ENCODE results near the gene PRDM2.
A peak's percentile ranks its signal among the peaks of the same experiment; 100 is the strongest.

Gene PRDM2

DNA sequence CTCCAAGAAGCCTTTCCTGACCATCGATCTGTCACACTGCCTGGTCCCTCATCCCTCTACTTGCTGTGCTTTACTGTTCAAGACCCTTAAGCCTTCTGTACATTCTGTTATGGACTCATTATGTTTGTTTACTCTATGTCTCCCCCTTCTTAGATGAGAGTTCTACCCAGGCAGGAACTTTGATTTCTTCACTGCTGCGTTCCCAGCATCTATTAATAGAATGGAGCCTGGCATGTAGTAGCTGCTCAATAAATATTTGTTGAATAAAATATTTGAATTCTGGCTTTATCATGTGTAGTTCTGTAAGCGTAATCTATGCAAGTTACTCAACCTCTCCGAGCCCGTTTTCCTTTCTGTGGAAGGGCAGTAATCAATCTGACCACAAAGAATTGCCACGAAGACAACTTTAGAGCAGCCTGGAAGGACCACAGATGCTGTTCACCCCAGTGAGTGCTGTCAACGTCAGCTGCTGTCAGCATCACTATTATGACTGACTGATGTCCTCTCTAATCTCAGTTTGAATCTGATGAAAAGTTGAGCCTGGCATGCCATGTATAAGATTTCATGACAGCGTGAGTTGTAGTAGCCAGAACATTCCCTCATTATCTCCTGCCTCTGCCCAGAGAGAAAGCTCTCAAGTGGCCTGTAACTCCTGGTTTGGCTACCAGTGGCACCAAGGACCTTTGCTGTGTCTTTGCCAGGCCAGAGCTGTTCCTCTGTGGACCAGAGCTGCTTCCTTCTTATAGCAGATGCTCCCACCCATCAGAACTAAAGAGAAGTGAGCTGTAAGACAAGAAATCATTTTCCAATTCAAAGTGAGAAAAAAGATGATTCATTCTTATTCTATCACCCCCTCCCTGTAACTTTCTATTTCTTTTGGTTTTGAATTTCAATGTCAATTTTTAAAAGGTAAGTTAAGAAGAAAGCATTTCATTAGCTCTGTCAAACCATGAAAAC is 94.5 kb downstream of the PRDM2 start:
- DNase-seq: no peak

DNA sequence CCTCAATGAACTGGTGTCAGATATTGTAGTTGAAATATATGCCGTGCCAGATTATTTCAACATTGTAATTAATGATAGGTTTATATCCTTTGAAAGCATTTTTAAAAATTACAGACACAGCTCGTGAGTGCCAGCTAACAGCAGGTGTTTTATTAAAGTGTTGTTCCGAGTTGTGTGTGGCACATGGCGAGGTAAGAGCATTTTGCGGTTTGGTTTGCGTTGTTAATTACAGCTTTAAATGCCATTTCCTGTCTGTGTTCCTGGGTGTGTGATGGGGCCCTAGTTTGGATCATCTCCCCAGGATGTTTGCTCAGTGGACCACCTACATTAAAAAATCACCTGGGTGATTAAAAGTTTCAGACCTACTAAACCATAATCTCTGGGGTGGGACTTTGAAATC is 97.4 kb downstream of the PRDM2 start:
- DNase-seq: no peak

DNA sequence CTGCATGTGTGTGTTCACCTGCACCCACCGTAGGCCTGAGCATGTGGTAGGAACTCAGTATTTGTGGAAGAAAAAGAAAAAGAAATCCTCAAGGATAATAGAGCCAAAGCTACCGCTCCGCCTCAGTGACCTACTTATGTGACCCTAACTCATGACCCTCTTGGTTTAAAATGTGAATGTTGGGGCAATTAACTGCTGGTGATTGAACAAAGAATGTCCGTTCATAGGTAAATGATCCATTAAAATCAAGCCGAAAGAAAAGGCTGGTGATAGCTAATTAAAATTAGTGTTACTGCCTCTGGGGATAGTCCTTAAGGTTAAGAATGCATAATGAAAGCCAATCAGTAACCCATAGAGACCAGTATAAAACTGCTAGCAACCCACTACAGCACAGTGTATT is 98.1 kb downstream of the PRDM2 start:
- DNase-seq: no peak

DNA sequence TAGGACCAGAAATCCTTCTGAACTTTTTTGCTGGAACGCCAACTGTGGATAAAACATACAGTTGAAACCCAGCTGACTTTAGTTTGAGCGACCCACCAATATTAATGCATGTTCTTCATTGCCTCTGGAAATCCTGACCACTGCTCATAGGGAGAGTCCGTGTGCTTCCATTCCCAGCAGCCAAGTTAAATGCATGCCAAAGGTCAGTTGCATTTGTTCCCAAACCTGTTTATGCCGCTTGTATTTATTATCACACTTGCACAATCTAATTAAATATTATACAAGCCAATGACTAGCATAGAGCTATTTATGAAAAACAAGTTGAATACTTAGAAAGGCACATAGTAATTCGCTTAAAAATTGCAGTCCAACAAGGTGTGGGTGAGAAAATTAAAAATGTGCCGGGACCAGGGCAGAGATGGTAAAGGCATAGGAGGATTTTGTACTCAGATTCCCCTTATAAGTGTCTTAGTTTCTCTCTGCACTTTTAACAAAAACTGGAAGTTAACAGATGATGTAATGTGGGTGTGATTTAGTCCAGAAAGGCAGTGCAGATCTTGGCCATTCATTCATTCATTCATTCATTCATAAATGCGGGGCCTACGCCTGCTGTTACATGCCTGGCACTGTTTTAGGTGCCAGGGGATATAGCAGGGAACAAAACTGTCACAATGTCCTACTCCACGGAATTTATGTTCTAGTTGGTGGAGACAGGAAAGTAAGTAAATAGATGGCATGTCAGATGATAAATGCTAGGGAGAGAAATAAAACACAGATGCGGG is 99.7 kb downstream of the PRDM2 start:
- DNase-seq: no peak

DNA sequence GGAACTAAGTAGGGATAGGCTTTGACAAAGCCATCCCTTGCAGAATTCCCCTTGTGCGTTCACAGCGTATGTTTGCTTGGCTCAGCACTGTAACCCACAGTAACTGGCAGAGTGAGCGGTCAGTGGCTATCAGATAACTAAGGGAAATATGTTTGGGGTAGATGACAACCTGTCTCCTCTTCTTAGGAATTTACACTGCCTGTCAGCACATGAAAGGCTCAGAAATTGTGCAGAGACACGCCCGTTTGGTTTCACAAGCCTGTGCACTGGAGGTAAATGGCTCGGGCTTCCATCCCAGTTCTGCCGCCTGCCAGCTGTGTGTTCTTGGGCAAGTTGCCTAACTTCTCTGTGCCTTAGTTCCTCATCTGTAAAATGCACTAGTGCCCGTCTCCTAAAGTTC is 101.2 kb downstream of the PRDM2 start:
- DNase-seq: no peak

DNA sequence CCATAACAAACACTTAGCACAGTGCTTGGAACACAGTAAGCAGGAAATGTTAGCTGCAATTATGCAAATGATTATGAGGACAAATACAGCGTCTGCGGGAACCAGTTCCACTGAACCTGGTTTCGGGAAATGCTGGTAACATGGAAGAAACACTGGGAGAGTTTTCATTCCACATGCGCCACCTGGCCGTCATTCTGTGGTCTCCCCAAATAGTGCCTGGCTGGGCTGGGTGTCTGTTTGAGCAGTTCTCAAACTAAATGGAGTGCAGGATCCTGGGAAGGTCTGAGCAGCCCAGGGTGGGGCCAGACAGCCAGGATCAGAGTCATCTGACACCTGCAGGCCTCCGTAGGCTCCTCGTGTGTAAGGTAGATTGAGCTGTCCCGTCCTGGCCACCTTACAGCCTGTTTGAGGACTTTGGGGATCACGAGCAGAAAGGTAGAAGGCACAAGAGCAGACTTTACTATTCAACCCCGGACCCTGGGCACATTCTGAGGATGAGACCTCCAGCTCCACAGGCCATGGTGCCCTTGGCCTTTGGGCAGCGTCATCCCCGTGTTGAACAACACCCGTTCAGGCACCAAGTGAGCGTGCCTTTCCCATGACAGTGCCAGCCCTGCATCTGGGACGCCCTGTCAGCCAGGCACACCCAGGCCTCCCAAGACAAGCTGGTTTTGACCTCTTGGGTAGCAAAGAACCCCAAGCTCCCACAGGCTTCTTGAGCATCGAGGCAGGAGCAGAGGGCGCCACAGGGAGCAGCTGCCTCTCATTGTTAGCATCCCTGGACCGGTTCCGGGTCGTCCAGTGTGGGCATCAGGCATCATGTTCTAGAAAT is 101.9 kb downstream of the PRDM2 start:
- no peak for DNase-seq

DNA sequence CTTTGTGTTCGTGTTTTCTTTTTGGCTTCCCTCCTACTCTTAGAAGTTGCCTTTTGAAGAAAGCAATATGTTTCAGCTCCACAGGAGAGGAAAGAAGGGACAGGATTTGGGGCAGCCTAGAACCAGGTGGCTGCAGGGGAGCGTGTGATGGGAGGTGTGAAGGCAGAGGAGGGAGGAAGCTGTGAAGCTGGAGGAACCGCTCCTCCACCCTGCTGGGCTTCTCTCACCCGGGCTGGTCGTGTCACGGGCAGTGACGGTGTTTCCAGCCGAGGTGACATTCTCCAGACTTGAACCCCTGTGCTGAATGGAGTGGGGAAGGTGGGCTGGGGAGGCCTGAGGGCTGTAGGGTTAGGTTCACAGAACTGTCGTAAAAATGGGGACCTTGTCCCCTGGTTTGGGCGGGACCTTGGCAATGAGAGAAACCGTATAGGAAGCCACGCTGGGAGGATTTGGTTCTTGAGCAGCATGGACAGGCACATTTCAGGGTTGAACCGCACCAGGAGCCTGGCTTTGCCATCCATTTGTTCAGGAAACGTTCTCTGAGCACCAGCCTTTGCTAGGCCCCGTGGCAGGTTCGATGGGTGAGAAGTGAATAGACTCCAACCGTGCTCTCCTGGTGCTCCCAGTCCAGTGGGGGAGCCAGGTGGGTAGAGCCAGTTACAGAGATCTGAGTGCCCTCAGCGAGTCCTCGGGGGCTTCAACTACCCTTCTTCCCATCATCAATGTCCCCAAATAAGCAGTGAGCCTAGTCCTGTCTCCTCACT is 103.0 kb downstream of the PRDM2 start:
- no peak for DNase-seq

DNA sequence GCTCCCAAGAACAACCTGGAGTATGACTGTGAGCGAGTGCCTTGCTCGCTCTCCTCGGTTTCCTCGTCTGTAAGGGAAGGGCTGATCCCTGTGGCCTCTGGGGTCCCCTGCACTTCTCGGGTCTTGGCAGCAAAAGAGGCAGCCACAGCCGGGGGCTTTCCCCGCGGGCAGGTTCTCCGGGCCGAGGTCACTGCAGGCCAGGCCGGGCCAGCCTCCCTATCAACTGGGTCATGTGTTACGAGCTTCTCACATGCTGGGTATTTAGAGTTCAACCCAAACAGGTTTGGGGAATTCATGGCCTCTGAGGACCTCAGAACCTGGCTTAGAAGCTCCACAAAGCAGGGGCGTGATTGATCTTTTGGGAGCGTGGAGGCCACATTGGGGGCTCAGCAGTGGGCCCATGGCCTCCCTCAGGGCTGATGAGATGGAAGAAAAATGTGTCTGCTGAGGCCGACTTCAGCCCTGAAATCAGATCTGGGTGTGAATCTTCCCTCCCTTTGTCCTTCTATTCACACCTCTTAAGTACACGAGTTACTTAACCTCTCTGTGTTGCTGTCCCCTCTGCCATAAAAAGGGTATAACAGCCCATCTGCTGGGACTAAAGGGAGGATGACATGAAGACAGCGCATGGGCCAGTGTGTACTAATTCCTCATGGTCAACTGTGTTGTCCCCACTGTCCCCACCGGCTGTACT is 103.7 kb downstream of the PRDM2 start:
- DNase-seq: no peak

DNA sequence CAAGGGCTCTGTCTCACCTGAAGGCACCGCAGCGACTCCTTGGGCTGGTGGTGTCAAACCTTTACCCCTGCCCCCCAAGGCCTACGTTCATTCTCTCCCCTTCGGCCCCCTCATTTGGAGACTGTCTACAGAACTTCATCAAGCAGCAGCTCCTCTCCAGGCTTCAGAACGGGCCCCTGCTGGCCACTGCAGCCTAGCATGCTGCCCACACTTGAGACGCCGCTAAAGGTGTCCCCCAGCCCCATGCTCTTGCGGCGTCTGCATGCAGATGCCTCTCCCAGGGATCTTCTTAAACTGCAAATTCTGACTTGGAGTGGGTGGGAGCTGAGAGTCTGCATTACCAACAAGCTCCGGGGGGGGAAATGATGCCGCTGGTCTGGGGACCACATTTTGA is 104.2 kb downstream of the PRDM2 start:
- DNase-seq: no peak

DNA sequence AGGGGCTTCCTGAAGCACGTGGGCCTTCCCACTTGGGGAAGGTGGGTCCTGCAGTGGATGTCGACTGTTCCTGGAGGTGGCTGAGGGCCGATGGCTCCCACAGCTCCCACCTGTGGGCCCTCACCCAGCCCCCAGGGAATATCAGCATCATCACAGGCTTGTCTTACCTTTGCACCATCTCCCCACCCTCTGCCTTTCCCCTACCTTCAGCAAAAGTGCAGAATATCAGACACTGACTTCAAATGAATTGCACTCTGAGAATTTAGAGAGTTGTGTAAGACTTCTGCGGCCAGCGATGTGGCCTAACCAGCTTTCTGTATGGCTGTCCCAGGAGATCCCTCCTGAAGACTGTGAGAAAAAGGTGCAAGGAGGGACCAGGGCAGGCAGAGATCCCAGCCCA is 105.4 kb downstream of the PRDM2 start:
- DNase-seq: no peak

DNA sequence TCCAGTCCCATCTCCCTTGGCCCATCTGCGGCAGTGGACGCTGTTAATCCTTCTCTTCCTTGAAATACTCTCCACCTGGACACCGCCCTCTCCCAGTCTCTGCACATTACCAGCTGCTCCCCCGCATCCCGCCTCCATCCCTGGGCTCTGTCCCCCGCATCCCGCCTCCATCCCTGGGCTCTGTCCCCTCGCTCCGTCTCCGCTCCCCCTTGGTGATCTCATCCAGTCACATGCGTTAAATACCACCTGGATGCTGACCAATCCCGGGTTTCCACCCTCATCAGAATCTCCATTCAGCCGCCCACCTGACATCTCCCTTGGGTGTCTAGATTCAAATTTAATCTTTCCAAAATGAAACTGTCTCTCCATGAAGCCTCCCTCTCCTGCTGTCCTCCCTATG is 106.1 kb downstream of the PRDM2 start:
- DNase-seq: no peak

DNA sequence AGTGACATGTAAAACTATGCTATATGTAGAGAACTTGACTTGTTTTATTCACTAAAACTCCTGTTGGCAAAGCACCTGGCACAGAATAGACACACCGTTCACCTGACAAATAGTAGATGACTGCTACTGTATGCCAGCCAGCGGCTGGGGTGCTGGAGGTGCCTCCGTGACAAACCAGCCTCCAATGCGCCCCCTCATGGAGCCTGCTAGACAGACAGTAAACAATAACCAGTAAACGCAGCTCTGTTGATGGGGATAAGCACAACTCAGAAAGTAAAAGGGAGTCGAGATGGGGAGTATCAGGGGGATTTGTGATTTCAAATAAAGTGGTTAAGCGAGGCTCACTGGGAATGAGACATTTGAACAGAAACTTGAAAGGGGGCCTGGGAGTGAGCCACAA is 107.2 kb downstream of the PRDM2 start:
- peak; percentile 21 for DNase-seq

DNA sequence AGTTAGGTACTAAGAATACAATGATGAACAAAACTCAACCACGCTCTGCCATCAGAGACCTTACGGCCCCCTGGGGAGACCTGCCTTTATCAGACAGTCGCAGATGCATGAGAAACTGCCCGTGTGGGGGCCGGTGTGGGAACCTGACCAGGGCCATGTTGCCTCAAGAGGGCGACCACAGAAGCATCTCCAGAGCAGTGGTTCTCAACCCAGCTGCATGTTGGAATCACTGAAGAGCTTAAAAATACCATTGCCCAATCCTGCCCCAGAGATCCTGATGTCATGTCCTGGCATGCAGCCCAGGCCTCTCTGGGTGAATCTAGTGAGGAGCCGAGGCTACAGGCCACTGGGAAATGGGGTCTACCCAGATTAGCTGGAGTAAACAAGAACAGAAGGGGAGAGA is 108.7 kb downstream of the PRDM2 start:
- no peak for DNase-seq

DNA sequence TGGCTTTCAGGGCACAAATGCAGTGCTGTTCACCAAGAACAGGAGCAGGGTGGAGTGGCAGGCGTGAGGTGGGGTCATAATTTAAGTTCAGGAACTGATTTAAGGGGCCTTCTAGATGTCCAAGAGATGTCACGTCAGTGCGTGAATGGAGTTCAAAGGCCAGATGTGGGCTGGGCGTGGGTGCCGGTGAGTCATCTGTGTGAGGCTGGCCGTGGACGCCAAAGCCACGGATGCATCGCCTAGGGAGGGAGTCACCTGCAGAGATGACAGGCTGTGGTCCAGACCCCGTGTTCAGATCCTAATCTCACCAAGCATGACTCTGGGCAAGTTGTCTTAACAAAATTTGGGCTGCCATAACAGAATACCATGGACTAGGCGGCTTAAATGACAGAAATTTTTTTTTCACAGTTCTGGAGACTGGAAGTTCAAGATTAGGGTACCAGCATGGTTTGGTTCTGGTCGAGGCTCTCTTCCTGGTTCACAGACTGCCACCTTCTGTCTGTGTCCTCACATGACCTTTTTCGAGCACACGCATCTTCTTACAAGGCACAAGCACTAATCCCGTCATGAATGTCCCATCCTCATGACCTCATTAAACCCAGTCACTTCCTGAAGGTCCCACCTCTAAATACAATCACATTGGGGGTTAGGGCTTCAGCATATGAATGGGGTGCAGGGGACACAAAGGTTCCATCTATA is 109.6 kb downstream of the PRDM2 start:
- DNase-seq: no peak

DNA sequence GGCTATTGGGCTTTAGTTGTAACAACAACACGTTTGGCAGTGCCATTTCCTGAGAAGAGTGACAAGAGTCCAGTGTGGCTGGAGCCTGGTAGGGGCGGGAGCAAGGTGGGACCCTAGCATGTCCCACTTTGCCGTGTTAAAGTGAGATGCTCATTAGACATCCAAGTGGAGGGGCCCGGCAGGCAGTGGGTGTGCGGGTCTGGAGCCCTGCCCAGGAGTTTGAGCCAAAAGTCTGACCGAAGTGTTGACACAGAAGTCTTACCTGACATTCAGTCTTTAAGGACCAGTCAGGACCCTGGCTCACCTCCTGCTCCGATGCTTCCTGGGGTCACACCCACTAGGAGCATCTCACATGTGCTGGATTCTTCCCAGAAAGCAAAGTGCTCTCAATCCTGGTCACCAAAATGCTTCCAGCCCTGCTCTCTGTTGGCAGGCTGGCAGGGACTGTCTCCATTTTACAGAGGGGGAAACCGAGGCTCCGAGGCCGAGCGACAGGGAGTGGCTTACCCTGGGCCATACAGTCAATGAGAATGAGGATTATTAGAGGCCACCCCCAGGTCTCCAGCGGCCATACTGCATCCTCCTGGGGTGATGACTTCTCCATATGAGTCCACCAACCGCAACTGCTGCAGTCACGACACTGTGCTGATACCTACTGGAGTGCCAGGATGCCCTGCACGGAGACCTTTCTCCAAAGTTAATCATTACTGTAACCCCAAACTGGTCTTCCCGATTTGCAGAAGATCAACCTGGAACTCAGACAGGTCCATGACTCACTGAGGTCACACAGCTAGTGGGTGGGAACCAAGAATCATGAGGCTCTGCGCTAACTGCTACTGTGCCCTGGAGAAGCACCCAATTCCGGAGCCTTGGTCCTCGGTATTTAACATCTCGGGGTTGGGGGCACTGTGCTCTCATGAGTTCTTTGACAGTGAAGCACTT is 112.7 kb downstream of the PRDM2 start:
- no peak for DNase-seq

DNA sequence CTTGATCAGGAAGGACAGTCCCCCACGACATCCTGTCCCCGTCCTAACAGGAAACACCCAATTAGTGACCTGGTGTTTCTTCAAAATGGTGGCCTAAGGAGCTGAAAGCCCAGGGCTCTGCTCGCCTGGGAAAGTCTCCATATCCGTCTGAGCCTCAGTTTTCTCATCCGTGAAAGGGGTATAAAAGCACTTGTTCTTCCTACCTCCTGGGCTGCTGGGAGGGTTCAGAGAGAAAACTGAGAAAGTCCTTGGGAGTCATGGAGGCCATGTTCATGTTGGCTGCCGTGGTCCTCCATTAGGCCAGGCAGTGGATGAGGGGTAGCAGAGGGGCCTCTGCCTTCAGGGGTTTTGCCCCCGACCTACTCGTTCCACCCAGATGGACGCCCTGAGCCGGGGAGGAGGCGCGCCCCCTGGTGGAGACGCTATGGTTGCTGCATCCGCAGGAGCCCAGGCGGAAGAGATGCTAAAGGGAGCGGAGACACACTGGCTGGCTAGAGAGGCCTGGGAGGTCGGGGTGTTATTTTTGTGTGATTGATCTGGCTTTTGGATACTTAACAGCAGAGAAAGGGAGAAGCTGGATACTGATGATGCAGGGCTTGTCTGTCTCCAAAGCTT is 113.5 kb downstream of the PRDM2 start:
- peak; percentile 51 for DNase-seq

DNA sequence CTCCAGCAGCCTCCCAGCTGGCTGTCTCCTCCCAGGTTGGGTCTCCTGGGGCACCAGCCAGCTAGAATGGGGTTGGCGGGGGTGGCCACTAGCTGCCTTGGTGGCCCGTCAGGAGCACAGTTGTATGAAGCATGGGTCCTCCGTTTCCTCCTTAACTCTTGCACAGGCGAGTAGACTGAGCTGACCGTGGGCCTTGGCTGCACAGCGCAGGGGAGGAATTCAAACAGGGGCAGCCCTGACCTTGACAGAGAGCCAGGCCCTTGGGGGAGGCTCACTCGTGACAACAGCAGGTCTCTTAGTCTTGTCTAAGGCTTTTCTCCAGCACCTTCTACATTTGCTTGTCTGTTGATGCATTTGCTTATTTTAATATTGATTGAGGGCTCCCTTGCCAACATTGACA is 114.1 kb downstream of the PRDM2 start:
- DNase-seq: no peak

DNA sequence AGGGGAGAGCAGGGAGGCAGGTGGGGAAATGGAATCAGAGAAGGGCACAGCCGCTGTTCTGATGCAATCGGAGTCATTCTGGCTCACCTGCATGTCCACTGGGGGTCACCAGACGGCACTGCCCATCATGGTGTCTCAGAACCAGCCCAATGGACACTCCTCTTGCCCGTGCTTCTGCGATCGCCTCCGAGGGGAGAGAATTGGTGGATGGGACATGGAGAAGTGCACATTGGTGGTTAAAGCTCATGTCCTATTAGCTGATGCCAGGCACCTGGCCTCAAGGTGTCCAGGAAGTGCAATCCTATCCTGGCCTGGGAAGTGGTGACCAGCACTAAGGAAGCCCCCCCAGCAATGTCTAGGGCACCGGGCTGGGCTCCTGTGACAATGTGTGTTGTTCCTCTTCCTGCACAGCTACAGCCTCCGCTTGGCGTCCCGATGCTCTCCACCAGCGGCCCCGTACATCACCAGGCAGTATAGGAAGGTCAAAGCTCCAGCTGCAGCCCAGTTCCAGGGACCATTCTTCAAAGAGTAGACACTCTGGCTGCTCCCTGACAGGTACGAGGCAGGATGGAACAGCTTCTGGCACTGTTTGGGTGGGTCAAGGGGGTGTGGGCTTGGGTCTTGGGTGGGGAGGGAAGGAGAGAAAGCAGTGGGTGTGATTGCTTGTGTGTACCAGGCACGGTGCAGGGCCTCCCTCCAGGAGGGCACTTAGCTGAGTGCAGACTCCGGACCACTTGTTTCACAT is 116.2 kb downstream of the PRDM2 start:
- no peak for DNase-seq

DNA sequence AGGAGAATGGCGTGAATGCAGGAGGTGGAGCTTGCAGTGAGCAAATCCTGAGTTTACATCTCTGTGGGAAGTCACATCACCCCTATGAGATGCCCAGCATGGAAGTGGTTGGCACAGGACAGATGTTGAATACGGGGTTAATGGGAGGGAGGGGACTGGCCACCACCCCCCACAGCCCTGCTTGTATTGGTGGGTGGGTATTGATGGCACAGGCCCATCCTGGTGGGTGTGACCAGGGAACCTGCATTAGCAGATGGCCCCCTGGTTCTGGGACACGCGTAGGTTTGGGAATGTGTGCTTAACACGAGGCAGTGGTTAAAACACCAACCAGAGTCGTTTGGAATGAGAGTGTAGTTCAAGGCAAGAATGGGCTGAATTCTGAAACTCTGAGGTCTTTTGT is 117.9 kb downstream of the PRDM2 start:
- no peak for DNase-seq
